Ovary (tissue), 9 donors: Measurements from ENCODE around the gene STK32C. TPM values are rescaled to one million over a fixed set of nuclear protein-coding genes. Genes with fewer than 3 reads are reported as not detected.

Experiments used
- DNase-seq, 5 donors: peaks; one replicate each; pipeline ENCODE4 v3.0.0-alpha.2; 2019 to 2020
- H3K27ac ChIP-seq, 2 donors: fragments of 200-600 bp; one replicate each; pipeline versions ENCODE4 v1.5.1 to v1.8.0; 2019 to 2022
- H3K27me3 ChIP-seq: fragments of 200-600 bp; one replicate; pipeline ENCODE4 v1.8.0; 2022
- H3K36me3 ChIP-seq: fragments of 200-600 bp; sonication (generic); one replicate; pipeline ENCODE4 v1.5.1; 2019
- H3K4me1 ChIP-seq: one replicate; pipeline ENCODE4 v1.8.1; 2013; ENCODE audit warnings: mild to moderate bottlenecking, moderate library complexity; ENCODE audit not compliant: insufficient read depth
- H3K4me3 ChIP-seq: fragments of 200-600 bp; sonication (generic); one replicate; pipeline ENCODE4 v1.5.1; 2017
- H3K9me3 ChIP-seq, 2 donors: fragments of 200-600 bp in 1 of 2; sonication (generic) in 1 of 2; one replicate each; pipeline versions ENCODE4 v1.5.1 to v1.8.1; 2013 to 2019; ENCODE audit warnings: mild to moderate bottlenecking in 1 of 2, moderate library complexity in 1 of 2
- CTCF ChIP-seq, 3 donors: fragments of 450-650 bp in 2 of 3; fragments of 200-600 bp in 1 of 3; IDR thresholded peaks; one replicate each; pipeline versions ENCODE4 v1.5.1 to v1.8.0; 2016 to 2022; ENCODE audit warnings: antibody characterized with exemption in 3 of 3, mild to moderate bottlenecking in 1 of 3
- EP300 ChIP-seq: sonication (generic); formaldehyde crosslinking; IDR thresholded peaks from one replicate; pipeline ENCODE4 v1.6.1; 2017; ENCODE audit warnings: antibody characterized with exemption
- POLR2A ChIP-seq: fragments of 450-650 bp; IDR thresholded peaks from one replicate; pipeline ENCODE4 v1.6.1; 2017; ENCODE audit warnings: antibody characterized with exemption, mild to moderate bottlenecking, moderate library complexity
- WGBS, 3 donors: extraction: QIAGEN DNeasy Blood & Tissue Kit in 1 of 3; methylation state at CpG; one replicate each; pipeline versions ENCODE4 v1.1.5 to v1.1.7; 2013 to 2017; 5-methylcytosine and 5-hydroxymethylcytosine counted together
- intact Hi-C, 4 donors: fragments of 100-400 bp; cut with DNase I; formaldehyde crosslinking; loops; one replicate each; pipeline versions ENCODE4 v1.11.0 to v1.15.1; 2022 to 2023
- polyA plus RNA-seq, 2 donors: library from polyadenylated mRNA; stranded (reverse); fragments of 200-250 nt in 1 of 2; fragments of 350-450 nt in 1 of 2; fragmentation: Illumina TruSeq in 1 of 2; extraction: RNeasy Lipid Tissue Mini Kit (QIAGEN cat#74804) in 1 of 2; gene quantifications; one replicate each; pipeline ENCODE4 v1.2.3, GENCODE V29; 2013 to 2014
- total RNA-seq, 7 donors: library from RNA; depleted of rRNA in 2 of 7; stranded (reverse); fragments of >200 nt in 2 of 7; fragmentation: NEBNext Ultra II Directional in 3 of 7; extraction: Animal tissue kit (Norgen Biotek cat#: 25700) in 3 of 7; gene quantifications; one replicate each; pipeline versions ENCODE4 v1.1.0 to v1.2.4, GENCODE V29; 2016 to 2023
- donor health status: DM: no; HTN: no; CAD: no; lungs with moderate emphysema.
- donor health status: DM: no; HTN: no; CAD: no.
- donor health status: Bipolar disorder and iron deficiency.
- donor health status: DM: yes; HTN: yes; CAD: no.
- donor health status: DM: no; HTN: no; CAD: no.
- donor health status: DM: yes; HTN: yes; CAD: no.

Gene STK32C
- total and polyA plus RNA-seq, 9 donors: 2.6 to 13.8 (median 8.8) TPM

GRCh38 chr10:132192076-132192975 lies 115.4 kb downstream of the STK32C start:
- intact Hi-C loops: no loop called here
- H3K27me3 ChIP-seq: peaks cover 5% of the 10 kb centered on the region
- no peak for DNase-seq
- no peaks in the 10 kb centered on the region for H3K36me3 ChIP-seq
- H3K4me3 ChIP-seq: no peak overlapping the region
- TF ChIP-seq EP300 (no peak), CTCF (IDR thresholded peaks at IDR 0.05) (no peak), POLR2A (no peak)
- H3K9me3 ChIP-seq: no peaks in the 10 kb centered on the region
- no peak overlapping the region for H3K27ac ChIP-seq
- WGBS, 3 donors: 88 to 89% (median 88%) methylated on average over 28 of the region's 28 CpGs
- peaks cover 8% of the 10 kb centered on the region for H3K4me1 ChIP-seq

- TF ChIP-seq POLR2A (no peak), EP300 (no peak), CTCF (IDR thresholded peaks at IDR 0.05) (no peak)
- Histone ChIP-seq H3K4me3 (no peak overlapping the region), H3K9me3 (no peaks in the 10 kb centered on the region), H3K27me3 (peaks cover 5% of the 10 kb centered on the region), H3K36me3 (no peaks in the 10 kb centered on the region), H3K4me1 (peaks cover 8% of the 10 kb centered on the region), H3K27ac (no peak overlapping the region)
- DNase-seq: peak in 1 of 5 donors; percentile 11
- 80 to 82% (median 80%) methylated on average over 17 of the region's 17 CpGs for WGBS, 3 donors
- intact Hi-C loops: no loop called here
Observed at GRCh38 chr10:132189810-132190422, 117.8 kb downstream of the STK32C start.

- Histone ChIP-seq H3K9me3 (no peaks in the 10 kb centered on the region), H3K4me1 (peaks cover 8% of the 10 kb centered on the region), H3K36me3 (no peaks in the 10 kb centered on the region), H3K4me3 (no peak overlapping the region), H3K27ac (no peak overlapping the region), H3K27me3 (peaks cover 5% of the 10 kb centered on the region)
- TF ChIP-seq CTCF (IDR thresholded peaks at IDR 0.05) (no peak), EP300 (no peak), POLR2A (no peak)
- DNase-seq: no peak
- intact Hi-C loops: no loop called here
- 84 to 87% (median 85%) methylated on average over 16 of the region's 16 CpGs for WGBS, 3 donors
Observed at GRCh38 chr10:132189016-132189415, 118.7 kb downstream of the STK32C start.

- Histone ChIP-seq H3K4me3 (no peak overlapping the region), H3K36me3 (no peaks in the 10 kb centered on the region), H3K9me3 (no peaks in the 10 kb centered on the region), H3K27ac (no peak overlapping the region), H3K27me3 (peaks cover 5% of the 10 kb centered on the region), H3K4me1 (peaks cover 7% of the 10 kb centered on the region)
- WGBS, 3 donors: 51 to 59% (median 56%) methylated on average over 13 of the region's 13 CpGs
- intact Hi-C loops: no loop called here
- DNase-seq: no peak
- TF ChIP-seq CTCF (IDR thresholded peaks at IDR 0.05): no peak
- no peak for TF ChIP-seq POLR2A
- TF ChIP-seq EP300: no peak
Observed at GRCh38 chr10:132188331-132188730, 119.4 kb downstream of the STK32C start.
